T-helper 1 cell treated with Interleukin-12 subunit alpha and Interleukin-12 subunit beta and Interleukin-4 antibody, amounts not matched to agents 30 μg/mL and 1 μg/mL, for 36 hours (primary cell): ENCODE measurements around the gene FCN3.
"Not testable (repeated sequence)": the region's sequence is repeated elsewhere in the genome, so short reads cannot be mapped to it uniquely, and the experiment has no call there.

ENCODE experiments used
- H3K27ac Mint-ChIP-seq: one replicate; pipeline ENCODE4 v1.8.0; 2021; ENCODE audit warnings: mild to moderate bottlenecking, mixed read lengths
- H3K27me3 Mint-ChIP-seq: one replicate; pipeline ENCODE4 v1.8.0; 2021; ENCODE audit warnings: low read depth, mixed read lengths
- H3K36me3 Mint-ChIP-seq: one replicate; pipeline ENCODE4 v1.8.0; 2021; ENCODE audit warnings: low read depth, mixed read lengths
- H3K4me1 Mint-ChIP-seq: one replicate; pipeline ENCODE4 v1.8.0; 2021; ENCODE audit warnings: low read depth, mixed read lengths
- H3K4me3 Mint-ChIP-seq: one replicate; pipeline ENCODE4 v1.8.0; 2021; ENCODE audit warnings: mild to moderate bottlenecking, moderate library complexity, mixed read lengths
- H3K9me3 Mint-ChIP-seq: one replicate; pipeline ENCODE4 v1.8.0; 2021; ENCODE audit warnings: mixed read lengths

The FCN3 gene

DNA sequence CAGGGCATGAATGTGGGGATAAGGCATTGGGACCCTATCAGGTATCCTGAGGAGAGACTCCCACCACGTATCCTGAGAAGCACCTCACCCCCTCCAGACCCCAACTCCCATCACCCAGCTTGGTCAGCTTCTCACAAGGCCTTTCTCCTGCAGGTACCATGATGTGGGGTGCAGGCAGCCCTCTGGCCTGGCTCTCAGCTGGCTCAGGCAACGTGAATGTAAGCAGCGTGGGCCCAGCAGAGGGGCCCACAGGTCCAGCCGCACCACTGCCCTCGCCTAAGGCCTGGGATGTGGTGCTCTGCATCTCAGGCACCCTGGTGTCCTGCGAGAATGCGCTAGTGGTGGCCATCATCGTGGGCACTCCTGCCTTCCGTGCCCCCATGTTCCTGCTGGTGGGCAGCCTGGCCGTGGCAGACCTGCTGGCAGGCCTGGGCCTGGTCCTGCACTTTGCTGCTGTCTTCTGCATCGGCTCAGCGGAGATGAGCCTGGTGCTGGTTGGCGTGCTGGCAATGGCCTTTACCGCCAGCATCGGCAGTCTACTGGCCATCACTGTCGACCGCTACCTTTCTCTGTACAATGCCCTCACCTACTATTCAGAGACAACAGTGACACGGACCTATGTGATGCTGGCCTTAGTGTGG lies 19.1 kb upstream of the FCN3 start:
- Mint-ChIP-seq H3K27ac (no peak overlapping the region), H3K4me1 (peaks cover 11% of the 10 kb centered on the region), H3K36me3 (no peaks in the 10 kb centered on the region), H3K27me3 (peaks cover 13% of the 10 kb centered on the region), H3K9me3 (no peaks in the 10 kb centered on the region), H3K4me3 (peak overlapping the region; percentile 65)

DNA sequence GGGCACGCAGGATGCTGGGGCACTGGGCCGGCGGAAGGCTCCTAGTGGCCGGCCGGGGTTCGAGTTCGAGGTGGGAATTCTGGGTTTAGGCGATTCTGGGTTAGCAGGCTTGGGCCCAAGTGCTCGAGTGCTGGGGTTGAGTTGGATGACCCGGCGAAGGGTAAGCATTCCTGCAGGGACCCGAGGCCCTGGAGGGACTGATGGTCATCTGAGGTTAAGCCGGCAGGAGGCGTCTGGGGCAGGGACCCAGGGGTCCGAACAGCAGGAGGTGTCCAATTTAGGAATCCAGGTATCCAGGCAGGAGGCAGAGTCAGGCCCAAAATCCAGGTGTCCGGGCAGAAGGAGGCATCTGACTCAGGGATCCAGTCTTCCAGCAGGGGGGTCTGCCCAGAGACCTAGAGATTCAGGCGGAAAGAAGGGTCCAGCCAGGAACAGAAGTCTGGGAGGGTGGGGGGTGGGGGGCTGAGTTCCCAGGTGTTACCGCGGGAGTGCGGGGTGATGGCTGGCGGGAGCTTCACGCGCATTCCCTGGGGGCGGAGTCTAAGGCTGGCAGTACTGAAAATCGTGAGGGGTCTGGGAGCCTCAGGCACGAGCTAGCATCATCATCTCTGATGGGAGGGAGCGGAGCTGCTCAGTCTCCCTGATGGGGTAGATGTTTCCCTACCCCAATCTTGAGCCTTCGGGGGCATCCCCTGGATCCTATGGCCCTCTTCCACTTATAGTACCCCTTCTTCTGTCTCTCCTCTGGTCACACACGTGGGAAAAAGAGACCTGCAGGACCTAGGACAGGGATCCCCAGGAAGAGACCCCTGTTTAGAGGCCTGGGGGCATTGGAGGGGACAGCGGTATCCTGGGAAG lies 18.4 kb upstream of the FCN3 start:
- Mint-ChIP-seq H3K4me3 (peak overlapping the region; percentile 65), H3K27me3 (peaks cover 17% of the 10 kb centered on the region), H3K4me1 (peaks cover 14% of the 10 kb centered on the region)

GRCh38 chr1:27392096-27392777 lies 17.6 kb upstream of the FCN3 start, which contains the start of gene GPR3:
Gene GPR3 (plus strand): TSS chr1:27392622. CDS start chr1:27393799, 1,177 bp downstream.
- Mint-ChIP-seq H3K27ac (peak within 1 kb of the TSS; percentile 84), H3K4me3 (peak within 1 kb of the TSS; percentile 72), H3K27me3 (peaks cover 17% of the 10 kb centered on the region), H3K36me3 (no peaks in the 10 kb centered on the region), H3K9me3 (no peaks in the 10 kb centered on the region), H3K4me1 (peaks cover 14% of the 10 kb centered on the region)

More for the DNA sequence above, 18.4 kb upstream of the FCN3 start:
- Mint-ChIP-seq H3K36me3 (no peaks in the 10 kb centered on the region), H3K27ac (peak overlapping the region; percentile 45), H3K9me3 (no peaks in the 10 kb centered on the region)

DNA sequence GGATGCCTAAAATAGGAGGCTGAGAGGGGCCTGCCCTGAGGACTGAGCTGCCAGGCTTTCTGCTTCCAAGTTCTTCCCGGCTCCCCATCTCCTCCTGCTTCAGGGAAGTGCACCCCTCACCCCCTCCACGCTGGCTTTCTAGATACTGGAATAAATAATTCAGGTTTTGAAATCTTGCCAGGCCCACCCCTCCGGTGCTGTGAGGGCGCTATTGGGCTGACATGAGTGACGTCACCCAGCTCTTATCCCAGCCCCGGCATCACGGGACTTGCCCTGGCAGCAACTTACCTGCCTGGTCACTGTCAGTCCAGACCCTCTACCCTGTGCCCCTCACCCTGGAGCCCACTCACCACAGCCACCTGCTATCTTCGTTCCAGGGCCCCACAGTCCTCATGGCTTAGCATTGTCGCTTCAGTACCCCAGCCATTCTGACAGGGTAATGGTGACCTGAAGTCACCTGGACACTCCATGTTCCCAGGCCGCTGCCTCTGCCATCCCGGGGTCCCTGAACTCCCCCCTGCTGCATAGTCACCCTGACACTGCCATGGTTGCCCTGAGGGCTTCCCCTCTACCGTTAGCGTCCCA lies 17.0 kb upstream of the FCN3 start:
- peaks cover 14% of the 10 kb centered on the region for H3K4me1 Mint-ChIP-seq
- H3K9me3 Mint-ChIP-seq: no peaks in the 10 kb centered on the region
- H3K27ac Mint-ChIP-seq: peak overlapping the region; percentile 84
- H3K4me3 Mint-ChIP-seq: peak overlapping the region; percentile 72
- peaks cover 22% of the 10 kb centered on the region for H3K27me3 Mint-ChIP-seq
- no peaks in the 10 kb centered on the region for H3K36me3 Mint-ChIP-seq

GRCh38 chr1:27388337-27389005 lies 13.8 kb upstream of the FCN3 start:
- Mint-ChIP-seq H3K4me1 (peaks cover 12% of the 10 kb centered on the region), H3K9me3 (no peaks in the 10 kb centered on the region), H3K4me3 (no peak overlapping the region), H3K27ac (no peak overlapping the region), H3K36me3 (no peaks in the 10 kb centered on the region), H3K27me3 (peaks cover 30% of the 10 kb centered on the region)

- H3K27me3 Mint-ChIP-seq: peaks cover 35% of the 10 kb centered on the region
- H3K4me1 Mint-ChIP-seq, H3K27ac Mint-ChIP-seq, H3K9me3 Mint-ChIP-seq, H3K4me3 Mint-ChIP-seq, H3K36me3 Mint-ChIP-seq: not testable (repeated sequence)
Measured at GRCh38 chr1:27384797-27385196, 10.2 kb upstream of the FCN3 start.

- Mint-ChIP-seq H3K9me3 (no peaks in the 10 kb centered on the region), H3K4me3 (no peak overlapping the region), H3K36me3 (no peaks in the 10 kb centered on the region), H3K27me3 (peaks cover 27% of the 10 kb centered on the region), H3K4me1 (peaks cover 2% of the 10 kb centered on the region), H3K27ac (no peak overlapping the region)
Measured at GRCh38 chr1:27383661-27384060, 9.0 kb upstream of the FCN3 start.

GRCh38 chr1:27383039-27383605 lies 8.5 kb upstream of the FCN3 start, which contains the start of gene CD164L2:
Gene CD164L2 (minus strand): TSS chr1:27383333. CDS start chr1:27383239, 94 bp downstream.
- Mint-ChIP-seq H3K9me3 (no peaks in the 10 kb centered on the region), H3K4me1 (no peaks in the 10 kb centered on the region), H3K27me3 (peaks cover 24% of the 10 kb centered on the region), H3K27ac (peak within 1 kb of the TSS; percentile 26), H3K36me3 (no peaks in the 10 kb centered on the region), H3K4me3 (no peak within 1 kb of the TSS)

DNA sequence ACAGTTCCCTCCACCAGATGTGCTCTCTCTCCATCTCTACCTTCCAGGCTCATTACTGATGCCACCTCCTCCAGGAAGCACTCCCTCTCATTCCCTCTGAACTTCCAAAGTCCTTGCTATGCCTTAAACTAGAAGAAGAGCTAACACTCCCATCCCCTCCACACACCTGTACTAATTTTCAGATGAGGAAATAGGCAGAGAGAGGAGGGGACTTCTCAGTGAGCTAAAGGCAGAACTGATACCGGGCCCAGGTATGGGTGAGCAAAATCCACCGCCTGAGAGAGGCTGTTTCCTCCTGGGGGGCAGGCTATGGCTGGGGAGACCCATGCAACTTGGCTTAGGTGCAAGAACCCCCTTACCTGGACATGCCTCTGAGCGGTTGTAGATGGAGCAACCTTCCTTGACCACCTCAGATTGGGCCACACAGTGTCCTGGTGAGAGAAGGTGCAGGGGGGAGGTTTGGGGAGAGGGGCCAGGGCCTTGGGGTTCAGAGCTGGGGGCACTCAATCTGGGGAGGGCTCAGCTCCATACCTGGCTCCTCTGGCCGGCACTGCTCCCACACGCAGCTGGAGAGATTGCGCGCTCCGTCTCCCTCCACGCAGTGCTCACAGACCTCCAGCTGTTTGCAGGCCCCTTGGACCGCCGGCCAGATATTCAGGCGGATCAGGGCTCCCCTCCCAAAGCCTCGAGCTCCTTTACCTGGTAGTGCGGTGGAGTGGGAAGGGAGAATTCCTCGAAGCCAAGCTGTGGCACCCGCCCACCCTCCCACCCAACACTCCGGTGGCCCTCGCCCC lies 7.5 kb upstream of the FCN3 start:
- H3K27me3 Mint-ChIP-seq: peaks cover 24% of the 10 kb centered on the region
- no peaks in the 10 kb centered on the region for H3K4me1 Mint-ChIP-seq
- no peak overlapping the region for H3K27ac Mint-ChIP-seq
- H3K9me3 Mint-ChIP-seq: no peaks in the 10 kb centered on the region
- no peaks in the 10 kb centered on the region for H3K36me3 Mint-ChIP-seq
- H3K4me3 Mint-ChIP-seq: no peak overlapping the region

GRCh38 chr1:27380766-27381733 lies 6.4 kb upstream of the FCN3 start:
- H3K9me3 Mint-ChIP-seq: no peaks in the 10 kb centered on the region
- H3K27ac Mint-ChIP-seq: no peak overlapping the region
- no peak overlapping the region for H3K4me3 Mint-ChIP-seq
- H3K27me3 Mint-ChIP-seq: peaks cover 16% of the 10 kb centered on the region
- no peaks in the 10 kb centered on the region for H3K4me1 Mint-ChIP-seq
- no peaks in the 10 kb centered on the region for H3K36me3 Mint-ChIP-seq

DNA sequence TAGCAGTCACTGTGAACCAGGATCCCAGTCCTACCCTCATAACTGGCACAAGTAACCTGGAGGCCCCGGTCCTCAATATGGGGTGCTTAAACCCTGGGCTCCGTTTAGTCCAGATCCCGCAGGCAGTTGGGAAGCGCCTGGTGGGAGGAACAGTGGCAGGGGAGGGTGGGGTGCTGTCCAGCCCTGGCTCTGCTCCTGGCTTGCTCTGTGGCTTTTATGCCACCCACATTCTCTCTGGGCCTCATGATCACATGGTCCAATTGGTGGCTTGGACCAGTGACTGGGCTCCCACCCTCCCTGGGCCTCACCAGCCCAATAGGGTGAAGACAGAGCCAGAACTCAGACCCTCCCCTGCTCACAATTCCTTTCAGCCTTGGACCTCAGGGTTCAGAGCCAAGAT lies 5.6 kb upstream of the FCN3 start:
- peaks cover 16% of the 10 kb centered on the region for H3K27me3 Mint-ChIP-seq
- no peaks in the 10 kb centered on the region for H3K36me3 Mint-ChIP-seq
- H3K4me3 Mint-ChIP-seq: no peak overlapping the region
- no peaks in the 10 kb centered on the region for H3K9me3 Mint-ChIP-seq
- no peak overlapping the region for H3K27ac Mint-ChIP-seq
- no peaks in the 10 kb centered on the region for H3K4me1 Mint-ChIP-seq

DNA sequence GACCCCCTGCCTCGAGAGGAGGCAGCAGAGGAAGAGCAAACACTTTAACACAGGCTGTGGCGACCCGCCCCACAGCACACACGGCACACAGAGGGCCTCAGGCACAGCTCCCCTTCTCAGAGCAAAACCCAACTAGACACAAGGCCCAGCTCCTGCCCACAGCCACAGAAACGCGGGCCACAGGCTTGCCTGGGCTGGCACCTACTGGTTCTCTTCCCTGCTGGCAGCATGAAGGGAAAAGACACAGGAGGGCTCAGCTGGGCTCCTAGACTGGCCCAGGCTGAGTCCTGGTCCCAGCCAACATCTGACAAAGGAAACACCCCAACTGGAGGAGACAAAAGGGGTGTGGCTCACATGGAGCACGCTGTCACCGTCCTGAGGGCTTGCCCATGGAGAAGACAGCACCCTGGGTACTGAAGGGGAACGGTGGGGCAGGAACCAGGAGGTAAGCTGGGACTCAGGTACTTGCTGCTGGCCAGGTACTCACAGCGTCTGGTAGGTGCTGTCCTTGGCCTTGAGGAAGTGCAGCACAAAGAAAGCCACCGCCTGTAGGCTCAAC lies 5.0 kb upstream of the FCN3 start:
- no peaks in the 10 kb centered on the region for H3K36me3 Mint-ChIP-seq

More for the DNA sequence above, 5.0 kb upstream of the FCN3 start:
- Mint-ChIP-seq H3K27ac (no peak overlapping the region), H3K4me1 (no peaks in the 10 kb centered on the region), H3K27me3 (peaks cover 16% of the 10 kb centered on the region), H3K9me3 (no peaks in the 10 kb centered on the region), H3K4me3 (no peak overlapping the region)
